Neural progenitor cell (in vitro differentiated cells): Measurements from ENCODE around the gene TUBB6.

Experiments used
- CTCF ChIP-seq: fragments of 200-600 bp; sonication (generic); IDR thresholded peaks from 2 replicates; pipeline ENCODE4 v1.5.1; 2017; ENCODE audit warnings: antibody characterized with exemption, mild to moderate bottlenecking
- EZH2 ChIP-seq: fragments of 200-600 bp; sonication (generic); IDR thresholded peaks from 2 replicates; pipeline ENCODE4 v1.6.1; 2017; ENCODE audit warnings: antibody characterized with exemption, mild to moderate bottlenecking, moderate library complexity
- EZH2phosphoT487 ChIP-seq: fragments of 200-600 bp; sonication (generic); IDR thresholded peaks from 2 replicates; pipeline ENCODE4 v1.6.1; 2017; ENCODE audit warnings: antibody characterized with exemption

- TF ChIP-seq CTCF = no peak
- TF ChIP-seq EZH2 = no peak
- no peak for TF ChIP-seq EZH2phosphoT487
Observed at GRCh38 chr18:12333506-12334290, 25.7 kb downstream of the TUBB6 start.
